OCI-M2 (cell line): Measurements from ENCODE around the gene MIOS.
"Not testable (repeated sequence)": the region's sequence is repeated elsewhere in the genome, so short reads cannot be mapped to it uniquely, and the experiment has no call there.

Experiments
- DNase-seq: peaks from one replicate; lab custom pipeline; 2025; ENCODE audit not compliant: unreplicated experiment; lab: John Stamatoyannopoulos, UW

MIOS gene

DNA sequence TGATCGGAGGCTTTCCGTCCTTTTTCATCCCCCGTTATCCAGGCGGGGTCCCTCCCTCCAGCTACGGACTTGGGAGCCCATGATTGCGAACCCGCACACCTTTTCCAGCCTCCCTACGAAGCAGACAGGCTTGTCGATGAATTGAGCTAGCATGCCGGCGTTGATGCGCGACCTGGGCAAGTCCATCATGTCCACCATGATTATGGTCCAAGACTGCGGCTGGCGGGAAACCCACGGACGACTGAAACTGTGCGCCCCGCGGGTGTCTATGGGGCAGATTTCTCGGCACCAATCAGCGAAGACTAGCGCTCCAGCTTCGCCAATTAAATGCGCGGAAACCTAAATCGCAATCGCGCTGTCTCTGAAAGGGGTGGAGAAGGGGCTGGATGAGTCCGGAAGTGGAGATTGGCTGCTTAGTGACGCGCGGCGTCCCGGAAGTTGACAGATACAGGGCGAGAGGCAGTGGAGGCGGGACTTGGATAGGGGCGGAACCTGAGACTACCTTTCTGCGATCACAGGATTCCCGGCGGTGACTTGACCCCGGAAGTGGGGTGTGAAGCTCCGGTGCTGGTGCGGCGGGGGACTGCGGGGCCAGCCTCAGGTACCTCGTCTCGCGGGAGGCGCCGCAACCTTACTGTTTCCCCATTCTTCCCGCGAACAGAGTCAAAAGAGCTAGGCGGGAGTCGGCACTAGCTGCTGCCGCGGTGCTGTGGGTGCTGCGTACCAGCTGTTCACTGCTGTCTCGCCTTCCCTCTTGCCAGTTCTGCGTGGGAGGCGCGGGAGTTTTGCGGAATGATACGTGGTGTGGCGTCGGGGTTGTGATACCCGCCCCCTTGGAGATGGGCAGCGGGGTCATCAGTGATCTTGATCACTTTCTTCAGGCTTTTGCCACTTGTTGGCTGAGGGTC, 73.8 kb downstream of the MIOS start, which contains the start of gene UMAD1:
Gene UMAD1, plus strand, starts transcription at position 532 of the 908 bp plus-strand sequence. CDS start 32,620 bp downstream, outside the sequence.
- peak; percentile 79 for DNase-seq

DNA sequence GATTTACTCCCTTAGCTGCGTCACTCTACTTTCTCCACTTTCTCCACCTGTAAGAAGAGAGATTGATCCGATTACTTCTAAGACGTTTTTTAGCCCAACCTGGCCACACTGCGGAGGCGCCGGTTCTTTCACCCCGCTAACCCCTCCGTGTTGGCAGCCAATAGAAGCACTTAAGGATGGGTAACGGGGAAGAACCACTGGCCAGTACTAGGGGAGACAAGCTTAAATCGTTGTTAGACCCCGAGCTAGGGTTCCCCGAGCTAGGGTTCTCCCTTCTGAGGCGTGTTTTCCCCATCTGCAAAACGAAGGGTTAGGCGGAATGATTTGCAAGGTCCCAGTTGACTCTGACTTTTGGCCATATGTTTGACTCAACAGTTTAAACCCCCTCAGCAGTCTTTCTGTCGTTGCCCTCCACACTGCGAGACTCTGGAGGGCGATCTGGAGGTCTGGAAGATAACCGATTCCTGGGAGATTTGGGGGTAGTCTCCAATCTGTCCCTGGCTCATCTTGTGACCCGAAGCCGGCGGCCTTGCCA, 74.5 kb downstream of the MIOS start:
- DNase-seq: no peak

DNA sequence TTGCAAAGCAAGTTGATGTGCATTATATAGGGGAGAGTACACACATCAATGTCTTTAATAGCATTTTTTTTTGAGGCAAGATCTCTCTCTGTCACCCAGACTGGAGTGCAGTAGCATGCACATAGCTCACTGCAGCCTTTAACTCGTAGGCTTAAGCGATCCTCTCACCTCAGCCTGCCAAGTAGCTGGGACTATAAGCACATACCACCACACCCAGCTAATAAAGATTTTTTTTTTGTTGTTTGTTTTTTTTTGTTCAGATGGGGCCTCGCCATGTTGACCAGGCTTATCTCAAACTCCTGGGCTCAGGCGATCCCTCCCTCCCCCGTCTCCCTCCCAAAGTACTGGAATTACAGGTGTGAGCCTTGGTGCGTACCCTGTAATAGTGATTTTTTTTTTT, 75.4 kb downstream of the MIOS start:
- DNase-seq: no peak

DNA sequence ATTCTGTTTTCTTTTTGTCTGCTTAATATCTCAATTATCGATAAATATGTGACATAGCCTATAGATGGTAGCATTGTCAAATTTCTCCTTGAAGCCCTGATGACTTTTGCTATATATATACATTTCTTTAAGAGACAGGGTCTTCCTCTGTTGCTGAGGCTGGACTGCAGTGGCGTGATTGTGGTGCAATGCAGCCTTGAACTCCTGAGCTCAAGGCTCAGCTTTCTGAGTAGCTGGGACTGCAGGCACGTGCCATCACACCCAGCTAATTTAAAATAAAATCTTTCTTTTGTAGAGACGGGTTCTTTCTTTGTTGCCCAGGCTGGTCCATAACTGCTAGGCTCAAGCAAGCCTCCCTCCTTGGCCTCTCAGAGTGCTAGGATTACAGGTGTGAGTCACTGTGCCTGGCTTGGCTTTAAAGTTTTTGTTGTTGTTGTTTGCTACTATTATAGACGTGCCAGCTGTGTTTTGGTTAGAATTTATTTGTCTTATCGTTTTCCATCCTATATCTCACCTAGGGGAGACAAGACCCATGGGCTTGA, 80.9 kb downstream of the MIOS start:
- DNase-seq: no peak

DNA sequence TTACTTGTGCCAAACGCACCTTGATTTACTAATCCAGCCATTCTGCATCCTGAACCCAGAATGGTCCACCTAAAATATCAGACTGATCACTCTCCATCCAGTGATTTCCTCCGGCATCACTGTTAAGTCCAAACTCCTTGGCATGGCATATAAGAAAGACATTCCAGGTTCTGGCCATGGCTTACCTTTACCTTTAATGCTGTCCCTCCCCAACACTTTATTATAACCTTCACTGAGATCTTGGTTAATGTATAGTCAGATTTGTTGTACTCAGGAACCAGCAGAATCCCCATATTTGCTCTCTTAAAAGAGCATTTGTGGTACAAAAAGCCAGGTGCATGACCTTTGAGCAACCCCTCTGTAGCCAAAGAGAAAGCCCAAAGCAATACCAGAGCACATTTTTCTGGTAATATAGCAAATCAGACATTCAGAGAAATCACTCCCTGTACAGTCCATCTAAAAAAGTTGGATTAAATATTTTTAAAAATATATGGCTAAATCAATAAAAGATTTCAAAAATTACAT, 84.1 kb downstream of the MIOS start:
- no peak for DNase-seq

DNA sequence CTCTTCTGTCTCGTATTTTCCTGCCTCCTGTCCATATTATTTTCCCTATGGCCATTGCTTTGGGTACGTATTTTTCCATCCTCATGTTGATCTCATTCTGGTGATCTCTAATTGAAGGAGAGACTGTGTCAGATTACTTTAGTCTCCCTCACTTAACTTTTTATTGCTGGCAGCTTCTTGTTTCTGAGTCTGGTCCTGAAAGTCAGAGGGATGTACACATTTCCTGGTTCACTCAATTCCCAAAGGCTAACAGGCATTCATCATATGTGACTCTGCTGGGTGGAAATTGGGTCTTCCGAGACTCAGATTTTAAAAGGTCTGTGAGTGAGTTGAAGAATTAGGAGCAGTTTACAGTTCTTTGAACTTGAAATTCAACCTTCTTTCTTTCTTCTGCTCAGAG, 84.8 kb downstream of the MIOS start:
- DNase-seq: no peak

DNA sequence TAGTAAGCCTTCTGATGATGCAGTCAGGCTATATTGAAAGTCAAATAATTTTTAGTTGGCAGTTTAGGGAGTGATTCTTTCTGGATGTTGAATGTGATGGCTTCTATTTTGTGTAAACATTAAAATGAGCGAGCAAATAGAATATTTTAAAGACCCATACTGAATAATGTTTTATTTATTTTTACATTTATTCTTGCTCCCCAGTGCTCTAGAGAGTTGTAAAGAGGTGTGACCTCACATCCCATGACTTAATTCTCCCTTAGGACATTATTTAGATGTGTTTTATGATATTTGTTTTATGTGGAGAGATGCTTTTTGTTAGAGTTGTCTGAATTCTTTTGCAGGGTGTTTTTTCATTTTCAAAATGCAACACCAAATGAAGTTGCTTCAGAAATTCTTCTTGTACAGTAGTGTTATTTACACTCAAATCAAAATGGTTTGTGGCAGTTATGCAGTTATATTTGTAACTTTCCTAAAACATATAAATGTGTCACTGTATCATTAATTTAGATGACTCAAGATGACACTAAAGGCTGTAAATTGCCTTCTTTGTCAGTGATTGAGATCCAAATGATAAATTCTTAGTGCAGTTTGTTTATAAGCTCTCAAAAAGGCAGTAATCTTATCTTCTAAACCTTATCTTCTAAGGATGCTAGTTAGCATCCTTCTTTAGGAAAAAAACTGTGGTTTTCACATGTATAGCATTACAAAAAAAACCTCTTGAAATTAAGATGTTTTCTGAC, 86.3 kb downstream of the MIOS start:
- DNase-seq: no peak

DNA sequence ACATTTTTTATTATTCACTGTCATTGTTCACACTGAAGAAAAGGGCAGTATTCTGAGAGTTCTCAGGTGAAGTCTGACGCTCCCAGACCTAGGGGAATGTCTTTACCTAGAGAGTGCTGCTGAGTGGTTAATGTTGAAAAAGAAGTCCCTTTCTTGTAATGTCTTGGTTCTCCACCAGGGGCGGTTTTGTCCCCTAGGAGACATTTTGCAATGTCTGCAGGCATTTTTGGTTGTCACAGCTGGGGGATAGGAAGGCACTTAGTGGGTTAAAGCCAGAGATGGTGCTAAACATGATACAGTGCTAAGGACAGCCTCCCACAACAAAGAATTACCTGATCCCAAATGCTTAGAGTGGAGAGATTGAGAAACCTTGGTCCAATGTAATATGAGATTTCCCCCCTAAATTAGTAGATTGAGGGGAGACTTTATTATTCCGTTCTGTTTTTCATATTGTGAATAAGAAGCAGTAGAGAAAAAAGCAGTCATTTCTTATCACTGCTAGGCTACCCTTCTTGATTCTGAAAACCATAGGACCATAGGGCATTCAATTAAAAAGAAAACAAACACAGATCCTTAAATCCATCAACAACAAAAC, 87.0 kb downstream of the MIOS start:
- no peak for DNase-seq

DNA sequence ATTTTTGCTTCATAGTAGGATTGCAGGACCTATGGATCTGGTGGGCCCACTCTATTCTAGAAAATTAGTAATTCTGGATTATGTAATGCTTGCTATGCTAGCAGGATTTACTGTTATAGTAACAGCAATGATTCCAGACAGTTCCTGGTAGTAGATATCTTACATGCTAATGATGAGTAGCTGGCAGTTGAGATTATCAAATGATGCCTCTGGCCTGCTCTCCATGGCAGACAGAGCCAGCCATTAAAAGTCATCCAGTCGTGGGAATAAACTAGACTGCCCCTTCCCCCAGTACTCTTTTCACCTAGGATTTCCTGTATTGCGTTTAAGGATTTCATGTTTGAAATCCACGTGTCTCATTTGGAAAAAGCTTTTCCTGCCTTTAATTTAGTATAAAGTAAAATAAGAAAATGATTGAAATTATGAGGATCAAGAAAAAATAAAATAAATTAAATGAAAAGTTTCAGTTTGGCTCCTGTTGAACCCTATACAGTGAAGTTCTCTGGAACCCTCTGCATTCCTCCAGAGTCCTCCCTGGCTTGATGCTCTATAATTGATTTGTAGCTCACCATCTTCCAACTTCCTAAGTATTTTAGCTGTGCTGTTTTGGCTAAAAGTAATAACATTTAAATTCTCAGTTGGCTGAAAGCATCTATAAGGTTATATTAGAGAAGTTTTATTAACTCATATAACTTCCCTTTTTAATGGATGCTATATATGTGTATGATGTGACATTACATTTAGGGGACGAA, 88.5 kb downstream of the MIOS start:
- no peak for DNase-seq

DNA sequence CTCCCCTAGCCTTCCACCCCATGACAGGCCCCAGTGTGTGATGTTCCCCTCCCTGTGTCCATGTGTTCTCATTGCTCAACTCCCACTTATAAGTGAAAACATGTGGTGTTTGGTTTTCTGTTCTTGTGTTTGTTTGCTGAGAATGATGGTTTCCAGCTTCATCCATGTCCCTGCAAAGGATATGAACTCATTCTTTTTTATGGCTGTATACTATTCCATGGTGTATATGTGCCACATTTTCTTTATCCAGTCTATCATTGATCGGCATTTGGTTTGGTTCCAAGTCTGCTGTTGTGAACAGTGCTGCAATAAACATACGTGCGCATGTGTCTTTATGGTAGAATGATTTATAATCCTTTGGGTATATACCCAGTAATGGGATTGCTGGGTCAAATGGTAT, 89.8 kb downstream of the MIOS start:
- DNase-seq: not testable (repeated sequence)
